Fibroblast of lung (primary cell): Measurements from ENCODE around the gene VWF. TPM values are rescaled to one million over a fixed set of nuclear protein-coding genes. Genes with fewer than 3 reads are reported as not detected.

ENCODE experiments used
- DNase-seq, 2 donors: peaks; one replicate each; pipeline versions ENCODE4 v3.0.0 to v3.0.0-alpha.2; 2010; ENCODE audit warnings: low read depth in 2 of 2
- H2AFZ ChIP-seq: 2 replicates; pipeline ENCODE4 v1.5.1; 2012; ENCODE audit warnings: low read length, control low read depth, inconsistent platforms
- H3K27ac ChIP-seq: 2 replicates; pipeline ENCODE4 v1.5.1; 2011; ENCODE audit warnings: low read length, control low read depth; ENCODE audit not compliant: insufficient read depth
- H3K27me3 ChIP-seq: 2 replicates; pipeline ENCODE4 v1.5.1; 2011; ENCODE audit warnings: mild to moderate bottlenecking, low read length; ENCODE audit not compliant: control insufficient read depth, insufficient read depth
- H3K36me3 ChIP-seq: 2 replicates; pipeline ENCODE4 v1.5.1; 2011; ENCODE audit warnings: low read length; ENCODE audit not compliant: control insufficient read depth, insufficient read depth
- H3K4me1 ChIP-seq: 2 replicates; pipeline ENCODE4 v1.5.1; 2011; ENCODE audit warnings: low read length; ENCODE audit not compliant: control insufficient read depth, insufficient read depth; ENCODE audit errors: extremely low read depth
- H3K4me2 ChIP-seq: 2 replicates; pipeline ENCODE4 v1.5.1; 2011; ENCODE audit warnings: low read length, control low read depth; ENCODE audit not compliant: insufficient read depth; ENCODE audit errors: extremely low read depth
- H3K4me3 ChIP-seq, 4 experiments: fragments of 200-600 bp in 1 of 4; sonication (generic) in 1 of 4; replicated peaks in 1 of 4; 2 replicates each; pipeline ENCODE4 v1.5.1; 2011 to 2016; ENCODE audit warnings: low read length in 4 of 4, low read depth in 3 of 4, mild to moderate bottlenecking in 3 of 4, control low read depth in 2 of 4, inconsistent platforms in 1 of 4, mixed read lengths in 1 of 4; ENCODE audit not compliant: insufficient read depth in 1 of 4; ENCODE audit errors: control extremely low read depth in 1 of 4
- H3K79me2 ChIP-seq: 2 replicates; pipeline ENCODE4 v1.5.1; 2012; ENCODE audit warnings: mild to moderate bottlenecking, low read length, inconsistent platforms; ENCODE audit not compliant: control insufficient read depth, insufficient read depth
- H3K9ac ChIP-seq: 2 replicates; pipeline ENCODE4 v1.5.1; 2011; ENCODE audit warnings: mild to moderate bottlenecking, low read length, control low read depth; ENCODE audit not compliant: insufficient read depth
- H3K9me3 ChIP-seq: 2 replicates; pipeline ENCODE4 v1.5.1; 2012; ENCODE audit warnings: low read depth, low read length; ENCODE audit not compliant: control insufficient read depth, insufficient read depth
- H4K20me1 ChIP-seq: 2 replicates; pipeline ENCODE4 v1.5.1; 2011; ENCODE audit warnings: low read length; ENCODE audit not compliant: control insufficient read depth, insufficient read depth; ENCODE audit errors: extremely low read depth
- EZH2 ChIP-seq: IDR thresholded peaks from 2 replicates; pipeline ENCODE4 v1.5.1; 2012; ENCODE audit warnings: low read length, control low read depth, mild to moderate bottlenecking; ENCODE audit errors: missing control alignments
- polyA plus RNA-seq, 2 donors: library from polyadenylated mRNA; depleted of rRNA in 1 of 2; stranded (reverse) in 1 of 2; unstranded in 1 of 2; fragments of >200 nt; gene quantifications; 2 replicates each; pipeline ENCODE4 v1.2.1, GENCODE V29; 2011 to 2012; ENCODE audit warnings: missing spikeins in 1 of 2
- total RNA-seq: library from RNA; depleted of rRNA; stranded (reverse); fragments of >200 nt; gene quantifications from 2 replicates; pipeline ENCODE4 v1.2.1, GENCODE V29; 2014
- TF ChIP-seq, protein P1 (sequence below), 2 donors: IDR thresholded peaks in 1 of 2; conservative IDR thresholded peaks in 1 of 2; 1 replicate in 1 of 2; 2 replicates in 1 of 2; pipeline ENCODE4 v1.5.1; 2011 to 2012; ENCODE audit warnings: low read length in 2 of 2, control low read depth in 1 of 2, inconsistent platforms in 1 of 2, low read depth in 1 of 2, mild to moderate bottlenecking in 1 of 2

The VWF gene
- total and polyA plus RNA-seq, 2 donors (not counting 1 experiment from before 2014, with no cell fraction given), result 0.15 to 1.7 TPM

DNA sequence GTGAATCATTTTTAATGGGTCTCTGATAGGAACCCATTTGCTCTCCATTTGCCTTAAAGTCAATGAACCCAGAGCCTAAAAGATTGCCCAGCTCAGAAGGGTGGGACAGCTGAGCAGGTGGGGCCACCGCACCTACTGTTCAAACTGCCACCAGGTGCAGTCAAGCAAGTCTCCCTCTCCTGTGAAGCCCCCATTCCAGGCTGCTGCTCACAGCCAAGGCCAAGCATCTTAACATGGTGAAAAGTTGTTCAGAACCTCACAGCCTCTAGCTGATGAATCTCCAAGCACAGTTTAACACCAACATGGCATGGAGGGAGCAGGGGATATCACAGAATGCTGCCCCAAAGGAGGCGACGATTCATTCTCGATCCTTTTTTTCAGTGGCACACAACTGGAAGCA is 209.0 kb downstream of the VWF start:
- Histone ChIP-seq H3K27ac (no peak overlapping the region), H3K9ac (no peak overlapping the region), H2AFZ (no peak overlapping the region), H3K4me1 (no peaks in the 10 kb centered on the region), H3K9me3 (no peaks in the 10 kb centered on the region), H3K4me2 (no peak overlapping the region), H3K4me3 (no peak overlapping the region), H4K20me1 (no peaks in the 10 kb centered on the region), H3K27me3 (peaks cover 3% of the 10 kb centered on the region), H3K36me3 (no peaks in the 10 kb centered on the region), H3K79me2 (no peaks in the 10 kb centered on the region)
- TF ChIP-seq EZH2, result no peak
- TF ChIP-seq, protein P1, sequence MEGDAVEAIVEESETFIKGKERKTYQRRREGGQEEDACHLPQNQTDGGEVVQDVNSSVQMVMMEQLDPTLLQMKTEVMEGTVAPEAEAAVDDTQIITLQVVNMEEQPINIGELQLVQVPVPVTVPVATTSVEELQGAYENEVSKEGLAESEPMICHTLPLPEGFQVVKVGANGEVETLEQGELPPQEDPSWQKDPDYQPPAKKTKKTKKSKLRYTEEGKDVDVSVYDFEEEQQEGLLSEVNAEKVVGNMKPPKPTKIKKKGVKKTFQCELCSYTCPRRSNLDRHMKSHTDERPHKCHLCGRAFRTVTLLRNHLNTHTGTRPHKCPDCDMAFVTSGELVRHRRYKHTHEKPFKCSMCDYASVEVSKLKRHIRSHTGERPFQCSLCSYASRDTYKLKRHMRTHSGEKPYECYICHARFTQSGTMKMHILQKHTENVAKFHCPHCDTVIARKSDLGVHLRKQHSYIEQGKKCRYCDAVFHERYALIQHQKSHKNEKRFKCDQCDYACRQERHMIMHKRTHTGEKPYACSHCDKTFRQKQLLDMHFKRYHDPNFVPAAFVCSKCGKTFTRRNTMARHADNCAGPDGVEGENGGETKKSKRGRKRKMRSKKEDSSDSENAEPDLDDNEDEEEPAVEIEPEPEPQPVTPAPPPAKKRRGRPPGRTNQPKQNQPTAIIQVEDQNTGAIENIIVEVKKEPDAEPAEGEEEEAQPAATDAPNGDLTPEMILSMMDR (conservative IDR thresholded peaks at IDR 0.05 in 1 of 2, IDR thresholded peaks at IDR 0.05 in 1 of 2; ENCODE audit: low read depth in 1 of 2, low read length in 2 of 2), result no peak
- DNase-seq, result no peak

DNA sequence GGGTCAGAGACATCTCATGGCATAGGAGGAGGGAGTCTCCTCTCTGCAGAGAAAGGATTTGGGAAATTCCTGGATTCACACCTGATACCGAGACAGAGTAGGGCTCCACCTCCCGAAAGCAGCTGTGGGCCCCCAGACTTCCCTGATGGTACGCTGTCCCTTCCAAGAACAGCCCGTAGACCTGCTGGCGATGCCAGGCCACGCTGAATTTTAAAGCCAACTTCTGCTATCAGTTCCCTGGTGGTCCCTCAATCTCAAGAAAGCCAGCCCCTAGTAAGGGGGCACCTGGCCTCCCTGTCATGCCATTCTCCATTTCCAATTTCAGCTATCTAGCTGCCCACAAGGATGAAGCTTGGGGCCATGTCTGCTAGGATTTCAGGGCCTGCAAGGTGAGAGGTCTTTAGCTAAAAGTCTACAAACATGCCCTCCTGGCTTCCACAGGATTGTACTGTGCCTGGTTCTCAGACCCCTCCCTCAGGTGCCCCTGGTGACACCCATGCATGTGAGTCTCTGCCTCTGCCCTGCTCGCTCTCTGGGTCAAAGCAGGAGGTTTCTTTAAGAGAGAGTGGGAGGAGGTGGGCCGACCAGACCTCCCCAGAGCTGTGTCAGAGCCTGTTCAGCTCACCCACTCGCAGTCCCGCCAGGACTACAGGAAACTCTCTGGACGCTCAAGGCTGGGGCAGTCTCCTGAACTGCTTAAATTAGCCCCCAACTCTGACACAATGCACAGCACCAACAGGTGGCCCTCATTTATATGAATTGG is 209.9 kb downstream of the VWF start:
- Histone ChIP-seq H3K27ac (no peak overlapping the region), H3K36me3 (no peaks in the 10 kb centered on the region), H3K9me3 (no peaks in the 10 kb centered on the region), H2AFZ (no peak overlapping the region), H3K4me3 (no peak overlapping the region), H3K4me1 (no peaks in the 10 kb centered on the region), H4K20me1 (no peaks in the 10 kb centered on the region), H3K79me2 (no peaks in the 10 kb centered on the region), H3K9ac (no peak overlapping the region), H3K27me3 (peaks cover 3% of the 10 kb centered on the region), H3K4me2 (no peak overlapping the region)
- DNase-seq, result no peak
- TF ChIP-seq EZH2, result no peak

DNA sequence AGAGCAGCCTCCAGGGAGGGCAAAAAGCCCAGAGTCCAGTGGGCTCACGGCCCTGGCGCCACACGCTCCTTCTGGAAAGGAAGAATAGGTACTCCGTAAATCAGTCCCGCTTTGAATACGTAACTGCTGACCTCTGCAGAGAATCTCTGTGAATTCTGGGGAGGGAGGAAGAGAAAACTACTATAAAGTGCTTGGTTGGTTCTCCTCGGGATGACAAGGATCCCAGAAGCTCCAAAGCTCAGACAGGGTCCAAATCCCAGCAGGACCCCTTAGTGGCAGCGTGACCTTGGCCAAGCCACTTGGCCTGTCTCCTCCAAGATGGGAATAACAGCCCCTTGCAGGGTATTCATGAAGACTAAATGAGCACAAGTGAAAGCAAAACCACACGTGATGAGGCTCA is 211.1 kb downstream of the VWF start:
- H3K79me2 ChIP-seq, result no peaks in the 10 kb centered on the region
- no peak overlapping the region for H2AFZ ChIP-seq
- peaks cover 3% of the 10 kb centered on the region for H3K27me3 ChIP-seq
- no peak overlapping the region for H3K4me3 ChIP-seq
- H3K27ac ChIP-seq, result no peak overlapping the region
- no peak overlapping the region for H3K9ac ChIP-seq
- no peak overlapping the region for H3K4me2 ChIP-seq
- TF ChIP-seq, protein P1 (conservative IDR thresholded peaks at IDR 0.05 in 1 of 2, IDR thresholded peaks at IDR 0.05 in 1 of 2; ENCODE audit: low read depth in 1 of 2, low read length in 2 of 2), result no peak
- no peak for TF ChIP-seq EZH2
- no peaks in the 10 kb centered on the region for H3K4me1 ChIP-seq
- no peaks in the 10 kb centered on the region for H4K20me1 ChIP-seq
- H3K36me3 ChIP-seq, result no peaks in the 10 kb centered on the region
- H3K9me3 ChIP-seq, result no peaks in the 10 kb centered on the region
- no peak for DNase-seq
